Activated CD4-positive, alpha-beta T cell treated with anti-CD3 and anti-CD28 coated beads for 36 hours (primary cell): ENCODE data around the gene PIK3CB. TPM values are rescaled to one million over a fixed set of nuclear protein-coding genes. Genes with fewer than 3 reads are reported as not detected.
"Not testable (repeated sequence)": the region's sequence is repeated elsewhere in the genome, so short reads cannot be mapped to it uniquely, and the experiment has no call there.

Source experiments
- ATAC-seq: fragments of 200-7000 bp; cut with Tn5 transposase; one replicate; pipeline ENCODE4 v1.10.0; 2021; ENCODE audit warnings: mild to moderate bottlenecking, moderate library complexity
- CTCF ChIA-PET: fragments of 350-600 bp; sonication (Branson Sonifier 250); formaldehyde crosslinking; loops from one replicate; lab custom pipeline; 2021; ENCODE audit warnings: antibody characterized with exemption; lab: Charles Lee
- POLR2A ChIA-PET: fragments of 350-600 bp; sonication (Branson Sonifier 250); formaldehyde crosslinking; loops from one replicate; lab custom pipeline; 2021; ENCODE audit warnings: antibody characterized with exemption, inconsistent platforms; lab: Charles Lee
- DNase-seq: peaks from one replicate; pipeline ENCODE4 v3.0.0-alpha.2; 2020
- H3K27ac Mint-ChIP-seq: one replicate; pipeline ENCODE4 v1.8.0; 2021; ENCODE audit warnings: mixed read lengths
- H3K27me3 Mint-ChIP-seq: one replicate; pipeline ENCODE4 v1.8.0; 2021; ENCODE audit warnings: mixed read lengths
- H3K36me3 Mint-ChIP-seq: one replicate; pipeline ENCODE4 v1.8.0; 2021; ENCODE audit warnings: low read depth, mixed read lengths
- H3K4me1 Mint-ChIP-seq: one replicate; pipeline ENCODE4 v1.8.0; 2021; ENCODE audit warnings: mixed read lengths
- H3K4me3 Mint-ChIP-seq: one replicate; pipeline ENCODE4 v1.8.0; 2021; ENCODE audit warnings: mild to moderate bottlenecking, moderate library complexity, mixed read lengths
- H3K9me3 Mint-ChIP-seq: one replicate; pipeline ENCODE4 v1.8.0; 2021; ENCODE audit warnings: low read depth, mixed read lengths
- intact Hi-C, 2 experiments: fragments of 100-400 bp; cut with DNase I in 1 of 2; cut with micrococcal nuclease in 1 of 2; formaldehyde crosslinking; loops; one replicate each; pipeline versions ENCODE4 v1.14.2 to v1.15.1; 2022 to 2024; cut with DNase I, micrococcal nuclease
- total RNA-seq, 2 experiments: library from RNA; stranded (reverse); gene quantifications; one replicate each; pipeline ENCODE4 v1.2.3, GENCODE V29; 2021

The PIK3CB gene
- total RNA-seq, 2 experiments from 2014 or later: 16.2 to 19.1 TPM

GRCh38 chr3:138863776-138864113, 29.0 kb upstream of the PIK3CB start:
- H3K4me1 Mint-ChIP-seq: peaks cover 4% of the 10 kb centered on the region
- no peak overlapping the region for H3K27ac Mint-ChIP-seq
- H3K36me3 Mint-ChIP-seq: no peaks in the 10 kb centered on the region
- intact Hi-C loops: no loop called here
- ChIA-PET CTCF (interaction anchor here (0.7 to 1.2 kb wide), 2 partner anchors 11 to 168 kb away, joined by 3 read pairs; no protein-coding TSS in a partner anchor), POLR2A (interaction anchor here (0.6 kb wide), 1 partner anchor 94 kb away, joined by 3 read pairs; no protein-coding TSS in a partner anchor)
- DNase-seq (no peak), ATAC-seq (no peak)
- H3K27me3 Mint-ChIP-seq: no peaks in the 10 kb centered on the region
- no peaks in the 10 kb centered on the region for H3K9me3 Mint-ChIP-seq
- no peak overlapping the region for H3K4me3 Mint-ChIP-seq

- ChIA-PET CTCF (interaction anchor here (0.7 to 1.2 kb wide), 3 partner anchors 12 to 169 kb away, joined by 3 read pairs; no protein-coding TSS in a partner anchor), POLR2A (no interaction called here)
- H3K4me1 Mint-ChIP-seq: peaks cover 4% of the 10 kb centered on the region
- DNase-seq: peak; percentile 30
- H3K4me3 Mint-ChIP-seq: no peak overlapping the region
- H3K36me3 Mint-ChIP-seq: no peaks in the 10 kb centered on the region
- intact Hi-C loops: no loop called here
- no peaks in the 10 kb centered on the region for H3K27me3 Mint-ChIP-seq
- H3K9me3 Mint-ChIP-seq: no peaks in the 10 kb centered on the region
- peak; percentile 80 for ATAC-seq
- H3K27ac Mint-ChIP-seq: no peak overlapping the region
Measured at GRCh38 chr3:138862924-138863775, 28.4 kb upstream of the PIK3CB start.

GRCh38 chr3:138862531-138862923, 27.8 kb upstream of the PIK3CB start:
- ChIA-PET CTCF (interaction anchor here (1.0 kb wide), 1 partner anchor 53 kb away, joined by 3 read pairs; no protein-coding TSS in a partner anchor), POLR2A (no interaction called here)
- Mint-ChIP-seq H3K4me3 (no peak overlapping the region), H3K9me3 (no peaks in the 10 kb centered on the region), H3K27me3 (no peaks in the 10 kb centered on the region), H3K36me3 (no peaks in the 10 kb centered on the region), H3K27ac (no peak overlapping the region), H3K4me1 (peaks cover 4% of the 10 kb centered on the region)
- ATAC-seq (no peak), DNase-seq (no peak)
- intact Hi-C loops: no loop called here

GRCh38 chr3:138861798-138862197, 27.1 kb upstream of the PIK3CB start:
- peaks cover 4% of the 10 kb centered on the region for H3K4me1 Mint-ChIP-seq
- CTCF ChIA-PET: interaction anchor here (1.0 to 2.1 kb wide), 3 partner anchors 21 to 62 kb away, joined by 3 to 7 read pairs (median 4); no protein-coding TSS in a partner anchor
- POLR2A ChIA-PET: interaction anchor here (0.6 kb wide), 1 partner anchor 21 kb away, joined by 6 read pairs; no protein-coding TSS in a partner anchor
- intact Hi-C loops: no loop called here
- H3K27me3 Mint-ChIP-seq: no peaks in the 10 kb centered on the region
- H3K9me3 Mint-ChIP-seq: no peaks in the 10 kb centered on the region
- no peak for DNase-seq
- no peak overlapping the region for H3K4me3 Mint-ChIP-seq
- no peak for ATAC-seq
- H3K36me3 Mint-ChIP-seq: no peaks in the 10 kb centered on the region
- no peak overlapping the region for H3K27ac Mint-ChIP-seq

- no peak overlapping the region for H3K4me3 Mint-ChIP-seq
- POLR2A ChIA-PET: no interaction called here
- DNase-seq: no peak
- CTCF ChIA-PET: no interaction called here
- H3K4me1 Mint-ChIP-seq: no peaks in the 10 kb centered on the region
- intact Hi-C loops: no loop called here
- H3K9me3 Mint-ChIP-seq: no peaks in the 10 kb centered on the region
- no peaks in the 10 kb centered on the region for H3K36me3 Mint-ChIP-seq
- H3K27ac Mint-ChIP-seq: no peak overlapping the region
- no peak for ATAC-seq
- no peaks in the 10 kb centered on the region for H3K27me3 Mint-ChIP-seq
Measured at GRCh38 chr3:138856799-138857198, 22.1 kb upstream of the PIK3CB start.

GRCh38 chr3:138854940-138855339, 20.2 kb upstream of the PIK3CB start:
- intact Hi-C loops: no loop called here
- no peaks in the 10 kb centered on the region for H3K4me1 Mint-ChIP-seq
- POLR2A ChIA-PET: no interaction called here
- H3K36me3 Mint-ChIP-seq: no peaks in the 10 kb centered on the region
- CTCF ChIA-PET: interaction anchor here (0.8 to 1.0 kb wide), 2 partner anchors 61 to 152 kb away, joined by 3 to 5 read pairs; no protein-coding TSS in a partner anchor
- no peak overlapping the region for H3K27ac Mint-ChIP-seq
- H3K27me3 Mint-ChIP-seq: no peaks in the 10 kb centered on the region
- ATAC-seq (no peak), DNase-seq (no peak)
- H3K4me3 Mint-ChIP-seq: no peak overlapping the region
- H3K9me3 Mint-ChIP-seq: no peaks in the 10 kb centered on the region

- H3K27ac Mint-ChIP-seq: no peak overlapping the region
- intact Hi-C loops: no loop called here
- no peaks in the 10 kb centered on the region for H3K36me3 Mint-ChIP-seq
- H3K4me3 Mint-ChIP-seq: no peak overlapping the region
- POLR2A ChIA-PET: no interaction called here
- ATAC-seq: no peak
- H3K9me3 Mint-ChIP-seq: no peaks in the 10 kb centered on the region
- no peak for DNase-seq
- H3K27me3 Mint-ChIP-seq: no peaks in the 10 kb centered on the region
- CTCF ChIA-PET: interaction anchor here (1.0 kb wide), 1 partner anchor 151 kb away, joined by 3 read pairs; no protein-coding TSS in a partner anchor
- no peaks in the 10 kb centered on the region for H3K4me1 Mint-ChIP-seq
Measured at GRCh38 chr3:138854204-138854603, 19.5 kb upstream of the PIK3CB start.

GRCh38 chr3:138850151-138850550, 15.4 kb upstream of the PIK3CB start:
- CTCF ChIA-PET: interaction anchor here (0.6 to 2.6 kb wide), 2 partner anchors 29 to 65 kb away, joined by 3 to 7 read pairs; no protein-coding TSS in a partner anchor
- POLR2A ChIA-PET: no interaction called here
- Mint-ChIP-seq H3K27ac (no peak overlapping the region), H3K4me1 (no peaks in the 10 kb centered on the region), H3K4me3 (no peak overlapping the region), H3K36me3 (no peaks in the 10 kb centered on the region), H3K27me3 (no peaks in the 10 kb centered on the region), H3K9me3 (no peaks in the 10 kb centered on the region)
- intact Hi-C loops: no loop called here
- no peak for DNase-seq
- no peak for ATAC-seq

GRCh38 chr3:138849222-138849940, 14.7 kb upstream of the PIK3CB start:
- H3K36me3 Mint-ChIP-seq: no peaks in the 10 kb centered on the region
- POLR2A ChIA-PET: no interaction called here
- DNase-seq (no peak), ATAC-seq (no peak)
- CTCF ChIA-PET: interaction anchor here (2.6 kb wide), 1 partner anchor 66 kb away, joined by 7 read pairs; no protein-coding TSS in a partner anchor
- H3K27ac Mint-ChIP-seq: no peak overlapping the region
- H3K4me3 Mint-ChIP-seq: no peak overlapping the region
- H3K9me3 Mint-ChIP-seq: no peaks in the 10 kb centered on the region
- H3K4me1 Mint-ChIP-seq: no peaks in the 10 kb centered on the region
- intact Hi-C loops: no loop called here
- H3K27me3 Mint-ChIP-seq: no peaks in the 10 kb centered on the region

- intact Hi-C loops: no loop called here
- Mint-ChIP-seq H3K4me3 (no peak overlapping the region), H3K9me3 (no peaks in the 10 kb centered on the region), H3K36me3 (no peaks in the 10 kb centered on the region), H3K4me1 (no peaks in the 10 kb centered on the region), H3K27me3 (no peaks in the 10 kb centered on the region), H3K27ac (no peak overlapping the region)
- no peak for DNase-seq
- no peak for ATAC-seq
- ChIA-PET CTCF (interaction anchor here (2.6 kb wide), 1 partner anchor 67 kb away, joined by 7 read pairs; no protein-coding TSS in a partner anchor), POLR2A (no interaction called here)
Measured at GRCh38 chr3:138848696-138849095, 14.0 kb upstream of the PIK3CB start.

- intact Hi-C loops: not testable (repeated sequence)
Measured at GRCh38 chr3:138846824-138847223, 12.1 kb upstream of the PIK3CB start.

More at GRCh38 chr3:138846824-138847223, 12.1 kb upstream of the PIK3CB start:
- H3K27me3 Mint-ChIP-seq, H3K4me3 Mint-ChIP-seq, POLR2A ChIA-PET, H3K36me3 Mint-ChIP-seq, H3K4me1 Mint-ChIP-seq, H3K9me3 Mint-ChIP-seq, DNase-seq, H3K27ac Mint-ChIP-seq, ATAC-seq: not testable (repeated sequence)
- CTCF ChIA-PET: interaction anchor here (0.9 kb wide), 1 partner anchor 69 kb away, joined by 3 read pairs; no protein-coding TSS in a partner anchor
